Central memory CD8-positive, alpha-beta T cell (primary cell): ENCODE measurements around the gene DHTKD1.
A peak's percentile ranks its signal among the peaks of the same experiment; 100 is the strongest.
"Not testable (repeated sequence)": the region's sequence is repeated elsewhere in the genome, so short reads cannot be mapped to it uniquely, and the experiment has no call there.

ENCODE experiments used
- ATAC-seq: fragments of 150-1000 bp; cut with Tn5 transposase; replicated peaks from 2 replicates; pipeline ENCODE4 v1.10.0; 2022; ENCODE audit warnings: mild to moderate bottlenecking, moderate FRiP score, moderate number of reproducible peaks; ENCODE audit not compliant: poor library complexity, severe bottlenecking; ENCODE audit errors: extremely low read depth
- DNase-seq, 2 donors: peaks; one replicate each; pipeline ENCODE4 v3.0.0; 2021; ENCODE audit warnings: low spot score in 2 of 2
- H3K27ac Mint-ChIP-seq: one replicate; pipeline ENCODE4 v1.8.0; 2022; ENCODE audit warnings: low read depth, mild to moderate bottlenecking, moderate library complexity, mixed read lengths
- H3K27me3 Mint-ChIP-seq: one replicate; pipeline ENCODE4 v1.8.0; 2022; ENCODE audit warnings: mixed read lengths
- H3K36me3 Mint-ChIP-seq: one replicate; pipeline ENCODE4 v1.8.0; 2022; ENCODE audit warnings: mild to moderate bottlenecking, moderate library complexity, mixed read lengths; ENCODE audit not compliant: insufficient read depth
- H3K4me1 Mint-ChIP-seq: one replicate; pipeline ENCODE4 v1.8.0; 2022; ENCODE audit warnings: mixed read lengths
- H3K4me3 Mint-ChIP-seq: one replicate; pipeline ENCODE4 v1.8.0; 2022; ENCODE audit warnings: mild to moderate bottlenecking, moderate library complexity, mixed read lengths
- H3K9me3 Mint-ChIP-seq: one replicate; pipeline ENCODE4 v1.8.0; 2022; ENCODE audit warnings: mixed read lengths

DHTKD1 gene

GRCh38 chr10:12164085-12164484 is 95.3 kb downstream of the DHTKD1 start:
- Mint-ChIP-seq H3K27ac (no peak overlapping the region), H3K9me3 (no peaks in the 10 kb centered on the region), H3K27me3 (no peaks in the 10 kb centered on the region), H3K36me3 (peaks cover 35% of the 10 kb centered on the region), H3K4me1 (no peaks in the 10 kb centered on the region), H3K4me3 (no peak overlapping the region)
- DNase-seq (no peak), ATAC-seq (no peak)

- Mint-ChIP-seq H3K27ac (peak overlapping the region; percentile 24), H3K36me3 (peaks cover 40% of the 10 kb centered on the region), H3K27me3 (no peaks in the 10 kb centered on the region)
Measured at GRCh38 chr10:12165036-12165435, 96.3 kb downstream of the DHTKD1 start.

GRCh38 chr10:12165999-12166775 is 97.4 kb downstream of the DHTKD1 start:
- no peaks in the 10 kb centered on the region for H3K9me3 Mint-ChIP-seq
- no peak overlapping the region for H3K27ac Mint-ChIP-seq
- H3K4me1 Mint-ChIP-seq, result no peaks in the 10 kb centered on the region
- H3K27me3 Mint-ChIP-seq, result no peaks in the 10 kb centered on the region
- H3K4me3 Mint-ChIP-seq, result no peak overlapping the region
- DNase-seq (no peak), ATAC-seq (no peak)
- peaks cover 36% of the 10 kb centered on the region for H3K36me3 Mint-ChIP-seq

More at GRCh38 chr10:12165036-12165435, 96.3 kb downstream of the DHTKD1 start:
- H3K4me1 Mint-ChIP-seq, result no peaks in the 10 kb centered on the region
- H3K9me3 Mint-ChIP-seq, result no peaks in the 10 kb centered on the region
- H3K4me3 Mint-ChIP-seq, result no peak overlapping the region
- no peak for ATAC-seq
- no peak for DNase-seq

- ATAC-seq, H3K27me3 Mint-ChIP-seq, H3K4me3 Mint-ChIP-seq, DNase-seq, H3K4me1 Mint-ChIP-seq, H3K27ac Mint-ChIP-seq, H3K9me3 Mint-ChIP-seq: not testable (repeated sequence)
- peaks cover 37% of the 10 kb centered on the region for H3K36me3 Mint-ChIP-seq
Measured at GRCh38 chr10:12171512-12171911, 102.8 kb downstream of the DHTKD1 start.
